Measurements from ENCODE around the gene TREX2.

GRCh38 chrX:153481043-153481442 lies 35.2 kb upstream of the TREX2 start:
- TF ChIP-seq EZH2 (IDR thresholded peaks at IDR 0.05; ENCODE audit: borderline replicate concordance, low read length) (no peak), CTCF (conservative IDR thresholded peaks at IDR 0.05 in 1 of 2, IDR thresholded peaks at IDR 0.05 in 1 of 2; ENCODE audit: extremely low read depth in 1 of 2, insufficient read depth in 1 of 2, low read depth in 1 of 2, low read length in 2 of 2) (no peak)
